Right renal cortex interstitium (tissue), 3 donors: ENCODE data around the gene NTRK3. TPM values are rescaled to one million over a fixed set of nuclear protein-coding genes. Genes with fewer than 3 reads are reported as not detected.
"Not testable (repeated sequence)": the region's sequence is repeated elsewhere in the genome, so short reads cannot be mapped to it uniquely, and the experiment has no call there.

Experiments
- DNase-seq, 3 donors: peaks; one replicate each; pipeline ENCODE4 v3.0.0-alpha.2; 2013; ENCODE audit warnings: low read depth in 3 of 3, low spot score in 2 of 3
- polyA plus RNA-seq, 3 donors: library from polyadenylated mRNA; unstranded; fragments of 120-200 nt; gene quantifications; one replicate each; pipeline ENCODE4 v1.2.1, GENCODE V29; 2013; ENCODE audit not compliant: insufficient read length in 3 of 3

Gene NTRK3
- polyA plus RNA-seq, 3 donors = 7.9 to 13.2 (median 10.9) TPM

GRCh38 chr15:87858651-87859050, 397.9 kb downstream of the NTRK3 start:
- no peak for DNase-seq

GRCh38 chr15:87851497-87851896, 405.0 kb downstream of the NTRK3 start:
- DNase-seq = no peak

GRCh38 chr15:87850916-87851315, 405.6 kb downstream of the NTRK3 start:
- DNase-seq = no peak

- no peak for DNase-seq
Observed at GRCh38 chr15:87849181-87849580, 407.4 kb downstream of the NTRK3 start.

DNA sequence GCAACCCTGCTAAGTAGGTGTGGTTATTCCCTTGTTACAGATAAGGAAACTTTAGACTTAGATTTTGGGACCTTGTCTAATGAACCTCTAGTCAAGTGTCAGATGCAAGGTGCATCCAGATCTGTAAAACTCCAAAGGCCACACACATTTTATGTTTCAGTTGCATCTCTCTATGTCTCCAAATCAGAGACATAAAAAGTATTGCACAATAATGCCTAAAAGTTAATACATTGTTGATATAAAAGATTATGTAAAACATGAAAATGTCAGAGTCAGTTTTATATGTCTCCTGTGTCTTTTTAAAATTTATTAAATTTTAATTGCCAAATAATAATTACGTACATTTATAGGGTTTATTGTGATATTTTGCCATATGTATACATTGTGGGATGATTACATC, 408.5 kb downstream of the NTRK3 start:
- DNase-seq = no peak

DNA sequence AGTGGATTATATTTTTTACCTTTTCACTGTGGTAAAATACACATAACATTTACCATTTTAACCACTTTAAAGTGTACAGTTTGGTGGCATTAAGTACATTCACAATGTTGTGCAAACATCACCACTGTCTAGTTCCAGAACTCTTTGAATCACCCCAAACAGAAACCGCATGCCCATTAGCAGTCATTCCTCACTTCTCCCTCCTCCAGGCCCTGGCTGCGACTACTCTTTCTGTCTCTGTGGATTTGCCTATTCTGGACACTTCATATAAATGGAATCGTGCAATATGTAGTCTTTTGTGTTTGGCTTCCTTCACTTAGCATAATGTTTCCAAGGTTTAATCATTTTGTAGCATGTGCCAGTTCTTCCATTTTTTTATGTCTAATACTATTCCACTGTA, 409.8 kb downstream of the NTRK3 start:
- DNase-seq = no peak

GRCh38 chr15:87843312-87843711, 413.2 kb downstream of the NTRK3 start:
- no peak for DNase-seq

DNA sequence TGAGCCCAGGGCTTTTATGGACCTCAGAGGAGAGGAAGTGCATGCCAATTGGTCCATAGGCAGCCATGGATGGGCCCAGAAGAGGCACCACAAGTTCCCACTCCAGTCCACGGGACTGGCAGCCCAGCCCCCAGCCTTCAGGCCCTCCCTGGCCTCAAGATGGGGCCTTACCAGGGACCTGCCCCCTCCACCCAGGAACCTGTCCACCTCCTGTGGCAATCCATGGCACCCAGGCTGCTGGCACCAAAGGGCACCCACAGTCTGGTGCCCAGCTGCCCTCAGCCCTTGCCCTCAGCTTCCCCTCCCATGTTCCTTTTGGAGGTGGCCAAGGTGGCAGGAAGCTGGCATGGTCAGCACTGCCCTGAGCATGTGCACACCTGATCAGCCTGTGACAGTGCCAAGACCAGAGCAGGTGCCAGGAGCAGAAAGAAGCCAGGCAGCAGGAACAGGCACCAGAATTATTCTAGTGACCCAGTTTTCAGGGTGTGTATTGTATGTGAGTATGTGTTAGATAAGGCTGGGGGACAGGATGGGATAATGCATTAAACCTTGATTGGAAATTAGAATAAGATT, 415.0 kb downstream of the NTRK3 start:
- no peak for DNase-seq

GRCh38 chr15:87835830-87836229, 420.7 kb downstream of the NTRK3 start:
- DNase-seq = not testable (repeated sequence)

DNA sequence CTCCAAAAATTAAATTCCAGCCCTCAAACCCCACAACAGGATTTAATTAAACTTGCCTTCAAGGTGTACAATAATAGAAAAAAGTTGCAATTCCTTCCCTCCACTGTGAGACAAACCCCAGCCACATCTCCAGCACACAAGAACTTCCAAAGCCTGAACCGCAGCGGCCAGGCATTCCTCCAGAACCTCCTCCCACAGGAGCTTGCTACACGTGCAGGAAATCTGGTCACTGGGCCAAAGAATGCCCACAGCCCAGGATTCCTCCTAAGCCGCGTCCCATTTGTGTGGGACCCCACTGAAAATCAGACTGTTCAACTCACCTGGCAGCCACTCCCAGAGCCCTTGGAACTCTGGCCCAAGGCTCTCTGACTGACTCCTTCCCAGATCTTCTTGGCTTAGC, 423.2 kb downstream of the NTRK3 start:
- not testable (repeated sequence) for DNase-seq

- no peak for DNase-seq
Observed at GRCh38 chr15:87829332-87830050, 427.0 kb downstream of the NTRK3 start.

GRCh38 chr15:87828608-87829007, 427.9 kb downstream of the NTRK3 start:
- DNase-seq = no peak

DNA sequence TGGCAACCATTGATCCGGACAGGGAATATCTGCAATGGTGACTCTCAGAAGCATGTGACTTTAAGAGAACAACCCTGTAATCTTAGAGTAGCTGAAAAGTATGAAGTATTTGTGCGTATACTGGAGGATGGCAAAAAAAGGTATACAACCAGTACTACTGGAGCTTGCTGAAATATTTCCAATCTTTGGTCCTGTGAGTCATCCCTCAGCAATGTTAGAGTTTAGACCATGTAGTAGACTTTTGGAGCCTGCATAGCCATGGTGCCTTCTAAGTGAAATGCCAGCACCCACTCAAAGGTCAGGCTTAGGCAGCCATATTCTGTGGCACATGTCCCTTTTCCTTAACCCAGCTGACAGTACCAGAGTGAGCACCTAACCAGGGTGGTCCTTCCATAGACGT, 429.4 kb downstream of the NTRK3 start:
- DNase-seq = no peak

- no peak for DNase-seq
Observed at GRCh38 chr15:87826119-87826747, 430.3 kb downstream of the NTRK3 start.

- no peak for DNase-seq
Observed at GRCh38 chr15:87818756-87819155, 437.8 kb downstream of the NTRK3 start.

- no peak for DNase-seq
Observed at GRCh38 chr15:87817553-87817952, 439.0 kb downstream of the NTRK3 start.

DNA sequence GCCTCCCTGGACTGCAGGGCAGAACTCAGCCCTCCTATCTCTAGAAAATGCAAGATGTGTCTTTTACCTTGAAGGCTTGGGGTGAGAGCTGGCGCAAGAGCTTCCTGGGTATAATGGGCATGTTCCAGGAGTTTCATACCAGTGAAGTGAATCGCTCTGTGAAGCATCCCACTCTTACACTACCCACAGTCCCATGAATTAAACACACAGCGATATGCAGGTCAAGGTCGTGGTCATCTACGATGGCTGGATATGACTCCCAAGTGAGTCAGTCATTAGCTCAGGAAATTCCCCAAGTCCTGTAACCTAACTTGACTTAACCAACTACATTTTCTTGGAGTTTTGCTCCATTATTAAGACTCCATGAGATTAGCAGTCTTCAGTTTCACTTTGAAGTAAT, 439.7 kb downstream of the NTRK3 start:
- DNase-seq = no peak

GRCh38 chr15:87816016-87816415, 440.5 kb downstream of the NTRK3 start:
- DNase-seq = no peak
